ENCODE data around the gene MAP6.

DNA sequence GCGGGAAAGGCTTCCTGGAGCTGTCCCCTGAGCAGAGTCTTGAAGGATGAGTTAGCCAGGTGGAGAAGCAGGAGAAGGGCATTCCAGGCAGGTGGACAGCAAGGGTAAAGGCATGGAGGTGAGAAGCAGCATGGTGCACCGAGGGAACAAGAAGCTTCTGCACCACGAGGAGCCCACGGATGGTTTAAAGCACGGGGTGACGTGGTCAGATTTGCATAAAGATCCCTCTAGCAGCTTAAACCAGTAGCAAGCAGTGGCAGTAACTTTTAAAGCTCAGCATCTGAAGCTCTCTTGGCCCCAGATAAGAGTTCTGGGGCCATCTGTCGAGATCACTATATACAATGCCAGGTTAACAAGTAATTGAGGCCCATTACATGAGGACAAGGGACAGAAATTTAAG lies 69.9 kb downstream of the MAP6 start:
- TF ChIP-seq POLR2A (IDR thresholded peaks at IDR 0.05) = no peak
- TF ChIP-seq, protein P1, sequence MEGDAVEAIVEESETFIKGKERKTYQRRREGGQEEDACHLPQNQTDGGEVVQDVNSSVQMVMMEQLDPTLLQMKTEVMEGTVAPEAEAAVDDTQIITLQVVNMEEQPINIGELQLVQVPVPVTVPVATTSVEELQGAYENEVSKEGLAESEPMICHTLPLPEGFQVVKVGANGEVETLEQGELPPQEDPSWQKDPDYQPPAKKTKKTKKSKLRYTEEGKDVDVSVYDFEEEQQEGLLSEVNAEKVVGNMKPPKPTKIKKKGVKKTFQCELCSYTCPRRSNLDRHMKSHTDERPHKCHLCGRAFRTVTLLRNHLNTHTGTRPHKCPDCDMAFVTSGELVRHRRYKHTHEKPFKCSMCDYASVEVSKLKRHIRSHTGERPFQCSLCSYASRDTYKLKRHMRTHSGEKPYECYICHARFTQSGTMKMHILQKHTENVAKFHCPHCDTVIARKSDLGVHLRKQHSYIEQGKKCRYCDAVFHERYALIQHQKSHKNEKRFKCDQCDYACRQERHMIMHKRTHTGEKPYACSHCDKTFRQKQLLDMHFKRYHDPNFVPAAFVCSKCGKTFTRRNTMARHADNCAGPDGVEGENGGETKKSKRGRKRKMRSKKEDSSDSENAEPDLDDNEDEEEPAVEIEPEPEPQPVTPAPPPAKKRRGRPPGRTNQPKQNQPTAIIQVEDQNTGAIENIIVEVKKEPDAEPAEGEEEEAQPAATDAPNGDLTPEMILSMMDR (IDR thresholded peaks at IDR 0.05) = no peak

All from Peyer's patch (tissue), 4 donors.